ENCODE measurements around the gene SYNE3. TPM values are rescaled to one million over a fixed set of nuclear protein-coding genes. Genes with fewer than 3 reads are reported as not detected.

SYNE3 gene
- total and polyA plus RNA-seq, 10 of the 15 experiments (the other 5 are each of a cell fraction or from before 2014, with no cell fraction given) = 1.4 to 44.1 (median 13.4) TPM

- TF ChIP-seq ZBTB11 (CRISPR knock-in tag; IDR thresholded peaks at IDR 0.05) (peak; percentile 48; the same call in 1 of the 2 replicates), PKNOX1 (IDR thresholded peaks at IDR 0.05) (peak; percentile 100), ASH2L (IDR thresholded peaks at IDR 0.05; ENCODE audit: borderline replicate concordance, low read depth) (peak; percentile 65; the same call in 1 of the 2 replicates), PRDM15 (CRISPR knock-in tag; IDR thresholded peaks at IDR 0.05) (no peak), ATF7 (IDR thresholded peaks at IDR 0.05; ENCODE audit: low read depth) (peak; percentile 77), MYC (IDR thresholded peaks at IDR 0.05; ENCODE audit: insufficient read depth, insufficient read length, insufficient replicate concordance, low read length, severe bottlenecking) (peak; percentile 61), ZZZ3 (IDR thresholded peaks at IDR 0.05; ENCODE audit: control insufficient read depth, insufficient read length, low read depth) (no peak), MLLT1 (IDR thresholded peaks at IDR 0.05) (0 out of 2 replicates have a peak, but pooled peaks have one; percentile 41), ZNF207 (IDR thresholded peaks at IDR 0.05; ENCODE audit: borderline replicate concordance) (no peak), CEBPB (IDR thresholded peaks at IDR 0.05; ENCODE audit: borderline replicate concordance in 1 of 2, low read depth in 2 of 2, low read length in 2 of 2) (no peak), E2F8 (IDR thresholded peaks at IDR 0.05; ENCODE audit: low read depth, partially characterized antibody) (peak; percentile 79), RBBP5 (conservative IDR thresholded peaks at IDR 0.05) (no peak)
Observed at GRCh38 chr14:95534299-95535225, 18.1 kb upstream of the SYNE3 start, which contains the start of gene GLRX5 (continued).

All from GM12878 (cell line).